ENCODE results near the gene POLA1.

Gene POLA1

GRCh38 chrX:24946369-24946768 lies 252.7 kb downstream of the POLA1 start (continued):
- TF ChIP-seq, protein P1, sequence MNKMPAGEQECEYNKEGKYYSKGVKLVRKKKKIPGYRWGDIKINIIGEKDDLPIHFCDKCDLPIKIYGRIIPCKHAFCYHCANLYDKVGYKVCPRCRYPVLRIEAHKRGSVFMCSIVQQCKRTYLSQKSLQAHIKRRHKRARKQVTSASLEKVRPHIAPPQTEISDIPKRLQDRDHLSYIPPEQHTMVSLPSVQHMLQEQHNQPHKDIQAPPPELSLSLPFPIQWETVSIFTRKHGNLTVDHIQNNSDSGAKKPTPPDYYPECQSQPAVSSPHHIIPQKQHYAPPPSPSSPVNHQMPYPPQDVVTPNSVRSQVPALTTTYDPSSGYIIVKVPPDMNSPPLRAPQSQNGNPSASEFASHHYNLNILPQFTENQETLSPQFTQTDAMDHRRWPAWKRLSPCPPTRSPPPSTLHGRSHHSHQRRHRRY (tag by site-specific recombination; IDR thresholded peaks at IDR 0.05): no peak
- TF ChIP-seq PRDM4 (tag by site-specific recombination; IDR thresholded peaks at IDR 0.05) (no peak), IKZF3 (tag by site-specific recombination; IDR thresholded peaks at IDR 0.05) (no peak), ZNF555 (tag by site-specific recombination; conservative IDR thresholded peaks at IDR 0.05) (no peak), ZFP69B (tag by site-specific recombination; IDR thresholded peaks at IDR 0.05) (no peak), SP7 (tag by site-specific recombination; IDR thresholded peaks at IDR 0.05) (no peak), ZNF416 (tag by site-specific recombination; IDR thresholded peaks at IDR 0.05) (no peak), GLIS2 (tag by site-specific recombination; IDR thresholded peaks at IDR 0.05) (no peak), ZNF211 (tag by site-specific recombination; IDR thresholded peaks at IDR 0.05; ENCODE audit: low read depth) (no peak), GFI1B (tag by site-specific recombination; IDR thresholded peaks at IDR 0.05) (no peak), ZNF24 (tag by site-specific recombination; IDR thresholded peaks at IDR 0.05) (no peak), PRDM1 (tag by site-specific recombination; IDR thresholded peaks at IDR 0.05) (no peak), ZNF202 (tag by site-specific recombination; IDR thresholded peaks at IDR 0.05; ENCODE audit: borderline replicate concordance) (no peak), ZNF223 (tag by site-specific recombination; IDR thresholded peaks at IDR 0.05) (no peak), ZNF596 (tag by site-specific recombination; IDR thresholded peaks at IDR 0.05) (no peak)
- TF ChIP-seq, protein P2, sequence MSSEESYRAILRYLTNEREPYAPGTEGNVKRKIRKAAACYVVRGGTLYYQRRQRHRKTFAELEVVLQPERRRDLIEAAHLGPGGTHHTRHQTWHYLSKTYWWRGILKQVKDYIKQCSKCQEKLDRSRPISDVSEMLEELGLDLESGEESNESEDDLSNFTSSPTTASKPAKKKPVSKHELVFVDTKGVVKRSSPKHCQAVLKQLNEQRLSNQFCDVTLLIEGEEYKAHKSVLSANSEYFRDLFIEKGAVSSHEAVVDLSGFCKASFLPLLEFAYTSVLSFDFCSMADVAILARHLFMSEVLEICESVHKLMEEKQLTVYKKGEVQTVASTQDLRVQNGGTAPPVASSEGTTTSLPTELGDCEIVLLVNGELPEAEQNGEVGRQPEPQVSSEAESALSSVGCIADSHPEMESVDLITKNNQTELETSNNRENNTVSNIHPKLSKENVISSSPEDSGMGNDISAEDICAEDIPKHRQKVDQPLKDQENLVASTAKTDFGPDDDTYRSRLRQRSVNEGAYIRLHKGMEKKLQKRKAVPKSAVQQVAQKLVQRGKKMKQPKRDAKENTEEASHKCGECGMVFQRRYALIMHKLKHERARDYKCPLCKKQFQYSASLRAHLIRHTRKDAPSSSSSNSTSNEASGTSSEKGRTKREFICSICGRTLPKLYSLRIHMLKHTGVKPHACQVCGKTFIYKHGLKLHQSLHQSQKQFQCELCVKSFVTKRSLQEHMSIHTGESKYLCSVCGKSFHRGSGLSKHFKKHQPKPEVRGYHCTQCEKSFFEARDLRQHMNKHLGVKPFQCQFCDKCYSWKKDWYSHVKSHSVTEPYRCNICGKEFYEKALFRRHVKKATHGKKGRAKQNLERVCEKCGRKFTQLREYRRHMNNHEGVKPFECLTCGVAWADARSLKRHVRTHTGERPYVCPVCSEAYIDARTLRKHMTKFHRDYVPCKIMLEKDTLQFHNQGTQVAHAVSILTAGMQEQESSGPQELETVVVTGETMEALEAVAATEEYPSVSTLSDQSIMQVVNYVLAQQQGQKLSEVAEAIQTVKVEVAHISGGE (tag by site-specific recombination; conservative IDR thresholded peaks at IDR 0.05; ENCODE audit: low read depth): no peak
- TF ChIP-seq, protein P3, sequence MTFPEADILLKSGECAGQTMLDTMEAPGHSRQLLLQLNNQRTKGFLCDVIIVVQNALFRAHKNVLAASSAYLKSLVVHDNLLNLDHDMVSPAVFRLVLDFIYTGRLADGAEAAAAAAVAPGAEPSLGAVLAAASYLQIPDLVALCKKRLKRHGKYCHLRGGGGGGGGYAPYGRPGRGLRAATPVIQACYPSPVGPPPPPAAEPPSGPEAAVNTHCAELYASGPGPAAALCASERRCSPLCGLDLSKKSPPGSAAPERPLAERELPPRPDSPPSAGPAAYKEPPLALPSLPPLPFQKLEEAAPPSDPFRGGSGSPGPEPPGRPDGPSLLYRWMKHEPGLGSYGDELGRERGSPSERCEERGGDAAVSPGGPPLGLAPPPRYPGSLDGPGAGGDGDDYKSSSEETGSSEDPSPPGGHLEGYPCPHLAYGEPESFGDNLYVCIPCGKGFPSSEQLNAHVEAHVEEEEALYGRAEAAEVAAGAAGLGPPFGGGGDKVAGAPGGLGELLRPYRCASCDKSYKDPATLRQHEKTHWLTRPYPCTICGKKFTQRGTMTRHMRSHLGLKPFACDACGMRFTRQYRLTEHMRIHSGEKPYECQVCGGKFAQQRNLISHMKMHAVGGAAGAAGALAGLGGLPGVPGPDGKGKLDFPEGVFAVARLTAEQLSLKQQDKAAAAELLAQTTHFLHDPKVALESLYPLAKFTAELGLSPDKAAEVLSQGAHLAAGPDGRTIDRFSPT (tag by site-specific recombination; IDR thresholded peaks at IDR 0.05): no peak

DNA sequence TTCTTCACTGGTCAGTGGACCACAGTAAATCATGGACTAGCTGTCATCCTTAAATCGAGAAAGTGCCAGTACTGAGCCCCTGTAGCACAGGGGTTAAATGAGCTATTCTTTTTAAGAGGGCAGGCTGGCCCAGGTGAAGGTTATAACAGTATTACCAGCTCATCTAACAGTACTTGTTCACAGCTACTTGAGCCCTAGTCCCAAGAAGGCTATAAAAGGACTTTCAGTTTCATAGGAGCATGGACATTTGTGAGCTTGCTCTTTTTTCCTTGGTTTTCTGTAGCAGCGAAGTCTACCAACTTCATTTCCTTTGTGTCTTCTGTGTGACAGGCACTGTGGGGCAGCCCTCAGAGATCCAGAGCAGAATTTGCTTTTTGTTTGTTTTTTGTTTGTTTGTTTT lies 261.0 kb downstream of the POLA1 start:
- no peaks in the 10 kb centered on the region for H3K4me1 ChIP-seq (ENCODE audit: control insufficient read depth, insufficient read depth, low read length)
- no peak overlapping the region for H3K4me3 ChIP-seq (ENCODE audit: low read depth, low read length)
- peaks cover under 1 to 3% of the 10 kb centered on the region in 2 experiments; a peak in 2 of 3 replicates for H3K36me3 ChIP-seq (ENCODE audit: control insufficient read depth in 2 of 2, insufficient read depth in 1 of 2, low read length in 2 of 2)
- CTCF ChIA-PET: no interaction called here
- POLR2A ChIA-PET: interaction anchor here (0.9 kb wide), 1 partner anchor 9 kb away, joined by 4 read pairs; no protein-coding TSS in a partner anchor
- no peaks in the 10 kb centered on the region for H3K9me3 ChIP-seq (ENCODE audit: control insufficient read depth, insufficient read depth, low read depth, low read length)
- no peak for TF ChIP-seq GLIS2 (tag by site-specific recombination; IDR thresholded peaks at IDR 0.05)
- TF ChIP-seq, protein P4, sequence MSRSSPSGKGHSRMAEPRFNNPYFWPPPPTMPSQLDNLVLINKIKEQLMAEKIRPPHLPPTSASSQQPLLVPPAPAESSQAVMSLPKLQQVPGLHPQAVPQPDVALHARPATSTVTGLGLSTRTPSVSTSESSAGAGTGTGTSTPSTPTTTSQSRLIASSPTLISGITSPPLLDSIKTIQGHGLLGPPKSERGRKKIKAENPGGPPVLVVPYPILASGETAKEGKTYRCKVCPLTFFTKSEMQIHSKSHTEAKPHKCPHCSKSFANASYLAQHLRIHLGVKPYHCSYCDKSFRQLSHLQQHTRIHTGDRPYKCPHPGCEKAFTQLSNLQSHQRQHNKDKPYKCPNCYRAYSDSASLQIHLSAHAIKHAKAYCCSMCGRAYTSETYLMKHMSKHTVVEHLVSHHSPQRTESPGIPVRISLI (tag by site-specific recombination; IDR thresholded peaks at IDR 0.05): 0 out of 2 replicates have a peak, but pooled peaks have one; percentile 20
- H3K27ac ChIP-seq (ENCODE audit: extremely low read depth, low read depth, low read length): no peak overlapping the region
